Natural killer cell (primary cell): ENCODE data around the gene STOML1. TPM values are rescaled to one million over a fixed set of nuclear protein-coding genes. Genes with fewer than 3 reads are reported as not detected.

Experiments
- ATAC-seq, 3 donors: fragments of 150-1000 bp in 2 of 3; fragments of 200-7000 bp in 1 of 3; cut with Tn5 transposase; 1 replicate in 1 of 3; 2 replicates in 2 of 3; pipeline ENCODE4 v1.10.0; 2021; ENCODE audit warnings: mild to moderate bottlenecking in 2 of 3, moderate library complexity in 2 of 3
- DNase-seq, 2 donors: peaks; one replicate each; pipeline versions ENCODE4 v3.0.0 to v3.0.0-alpha.2; 2013 to 2021; ENCODE audit warnings: mixed read lengths in 1 of 2
- H3K27ac ChIP-seq: one replicate; pipeline ENCODE4 v1.5.1; 2013; ENCODE audit warnings: mild to moderate bottlenecking, low read length
- H3K27me3 ChIP-seq: one replicate; pipeline ENCODE4 v1.6.1; 2013; ENCODE audit warnings: low read length; ENCODE audit not compliant: control insufficient read depth, insufficient read depth
- H3K36me3 ChIP-seq: one replicate; pipeline ENCODE4 v1.6.1; 2013; ENCODE audit warnings: low read length; ENCODE audit not compliant: control insufficient read depth, insufficient read depth
- H3K4me1 ChIP-seq: one replicate; pipeline ENCODE4 v1.6.1; 2013; ENCODE audit warnings: low read length; ENCODE audit not compliant: control insufficient read depth, insufficient read depth
- H3K4me3 ChIP-seq: one replicate; pipeline ENCODE4 v1.5.1; 2013; ENCODE audit warnings: low read length
- H3K9me3 ChIP-seq: one replicate; pipeline ENCODE4 v1.6.1; 2013; ENCODE audit warnings: low read length; ENCODE audit not compliant: control insufficient read depth, insufficient read depth
- H3K27ac Mint-ChIP-seq, 2 donors: one replicate each; pipeline ENCODE4 v1.8.0; 2022; ENCODE audit warnings: mild to moderate bottlenecking in 2 of 2, mixed read lengths in 2 of 2, moderate library complexity in 1 of 2
- H3K27me3 Mint-ChIP-seq, 2 donors: one replicate each; pipeline ENCODE4 v1.8.0; 2022; ENCODE audit warnings: low read depth in 2 of 2, mixed read lengths in 2 of 2
- H3K36me3 Mint-ChIP-seq: one replicate; pipeline ENCODE4 v1.8.0; 2022; ENCODE audit warnings: mixed read lengths
- H3K4me1 Mint-ChIP-seq, 2 donors: one replicate each; pipeline ENCODE4 v1.8.0; 2022; ENCODE audit warnings: mixed read lengths in 2 of 2
- H3K4me3 Mint-ChIP-seq: one replicate; pipeline ENCODE4 v1.8.0; 2022; ENCODE audit warnings: mild to moderate bottlenecking, moderate library complexity, mixed read lengths
- H3K9me3 Mint-ChIP-seq, 2 donors: one replicate each; pipeline ENCODE4 v1.8.0; 2022; ENCODE audit warnings: mixed read lengths in 2 of 2
- WGBS: methylation state at CpG from one replicate; pipeline ENCODE4 v1.1.7; 2013; ENCODE audit warnings: missing lambda C conversion rate; ENCODE audit not compliant: insufficient coverage; 5-methylcytosine and 5-hydroxymethylcytosine counted together
- intact Hi-C: fragments of 100-400 bp; cut with micrococcal nuclease; formaldehyde crosslinking; loops from one replicate; pipeline ENCODE4 v1.14.2; 2022
- total RNA-seq, 4 donors: library from RNA; stranded (reverse); fragments of 120-200 nt in 1 of 4; gene quantifications; one replicate each; pipeline versions ENCODE4 v1.2.3 to v1.2.4, GENCODE V29; 2013 to 2022
- TF ChIP-seq, protein P1 (sequence below): fragments of 200-600 bp; IDR thresholded peaks from one replicate; pipeline ENCODE4 v1.8.0; 2022; ENCODE audit warnings: antibody characterized with exemption

The STOML1 gene
- total RNA-seq, 3 donors from 2014 or later (not counting 1 experiment from before 2014, with no cell fraction given) = 5.6 to 8.2 (median 7.0) TPM

DNA sequence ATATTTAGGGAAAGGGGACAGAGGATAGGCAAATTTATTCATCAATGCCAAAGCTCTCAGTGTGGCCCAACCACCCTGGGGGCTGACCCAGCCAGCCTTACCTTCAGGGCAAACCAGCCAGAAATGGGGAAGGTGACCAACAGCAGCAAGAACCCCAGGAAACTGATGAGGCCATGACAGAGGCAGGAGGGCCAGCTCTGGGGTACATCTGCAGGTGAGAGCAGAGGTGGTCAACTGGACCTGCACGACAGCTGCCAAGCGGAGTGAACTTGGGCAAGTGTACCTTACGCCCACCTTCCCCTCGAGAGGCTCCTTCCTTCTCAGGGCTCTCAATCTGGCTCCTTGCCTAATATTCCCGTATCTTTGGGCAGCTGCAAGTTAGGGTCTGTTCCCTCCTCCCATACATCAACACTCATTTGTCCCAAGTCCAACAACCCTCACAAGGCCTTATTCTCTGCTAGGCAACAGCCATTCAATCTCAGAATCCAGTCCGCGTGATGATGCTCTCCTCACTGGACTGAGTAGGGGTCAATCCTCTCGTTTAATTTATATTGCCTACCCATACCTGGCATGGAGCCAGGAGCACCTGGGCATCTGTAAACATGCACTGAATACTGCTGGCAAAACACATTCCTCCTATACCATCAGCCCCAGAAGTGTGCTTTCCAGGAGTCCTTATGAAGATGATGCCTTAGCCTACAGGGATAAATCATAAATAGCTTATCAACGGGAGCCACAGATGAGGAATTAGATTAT lies 1.7 kb downstream of the STOML1 start:
- Histone ChIP-seq H3K27ac (no peak overlapping the region), H3K27me3 (no peaks in the 10 kb centered on the region), H3K9me3 (no peaks in the 10 kb centered on the region), H3K36me3 (peaks cover 2% of the 10 kb centered on the region), H3K4me1 (peaks cover 34% of the 10 kb centered on the region), H3K4me3 (no peak overlapping the region)
- intact Hi-C loops = no loop called here
- Mint-ChIP-seq H3K36me3 (no peaks in the 10 kb centered on the region), H3K4me3 (peak overlapping the region; percentile 89), H3K4me1 (peaks cover 22 to 46% of the 10 kb centered on the region in 2 donors), H3K27ac (no peak overlapping the region), H3K9me3 (no peaks in the 10 kb centered on the region), H3K27me3 (no peaks in the 10 kb centered on the region)
- TF ChIP-seq, protein P1, sequence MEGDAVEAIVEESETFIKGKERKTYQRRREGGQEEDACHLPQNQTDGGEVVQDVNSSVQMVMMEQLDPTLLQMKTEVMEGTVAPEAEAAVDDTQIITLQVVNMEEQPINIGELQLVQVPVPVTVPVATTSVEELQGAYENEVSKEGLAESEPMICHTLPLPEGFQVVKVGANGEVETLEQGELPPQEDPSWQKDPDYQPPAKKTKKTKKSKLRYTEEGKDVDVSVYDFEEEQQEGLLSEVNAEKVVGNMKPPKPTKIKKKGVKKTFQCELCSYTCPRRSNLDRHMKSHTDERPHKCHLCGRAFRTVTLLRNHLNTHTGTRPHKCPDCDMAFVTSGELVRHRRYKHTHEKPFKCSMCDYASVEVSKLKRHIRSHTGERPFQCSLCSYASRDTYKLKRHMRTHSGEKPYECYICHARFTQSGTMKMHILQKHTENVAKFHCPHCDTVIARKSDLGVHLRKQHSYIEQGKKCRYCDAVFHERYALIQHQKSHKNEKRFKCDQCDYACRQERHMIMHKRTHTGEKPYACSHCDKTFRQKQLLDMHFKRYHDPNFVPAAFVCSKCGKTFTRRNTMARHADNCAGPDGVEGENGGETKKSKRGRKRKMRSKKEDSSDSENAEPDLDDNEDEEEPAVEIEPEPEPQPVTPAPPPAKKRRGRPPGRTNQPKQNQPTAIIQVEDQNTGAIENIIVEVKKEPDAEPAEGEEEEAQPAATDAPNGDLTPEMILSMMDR = no peak
- 98% methylated on average over 8 of the region's 9 CpGs for WGBS
- no peak for ATAC-seq
- no peak for DNase-seq

DNA sequence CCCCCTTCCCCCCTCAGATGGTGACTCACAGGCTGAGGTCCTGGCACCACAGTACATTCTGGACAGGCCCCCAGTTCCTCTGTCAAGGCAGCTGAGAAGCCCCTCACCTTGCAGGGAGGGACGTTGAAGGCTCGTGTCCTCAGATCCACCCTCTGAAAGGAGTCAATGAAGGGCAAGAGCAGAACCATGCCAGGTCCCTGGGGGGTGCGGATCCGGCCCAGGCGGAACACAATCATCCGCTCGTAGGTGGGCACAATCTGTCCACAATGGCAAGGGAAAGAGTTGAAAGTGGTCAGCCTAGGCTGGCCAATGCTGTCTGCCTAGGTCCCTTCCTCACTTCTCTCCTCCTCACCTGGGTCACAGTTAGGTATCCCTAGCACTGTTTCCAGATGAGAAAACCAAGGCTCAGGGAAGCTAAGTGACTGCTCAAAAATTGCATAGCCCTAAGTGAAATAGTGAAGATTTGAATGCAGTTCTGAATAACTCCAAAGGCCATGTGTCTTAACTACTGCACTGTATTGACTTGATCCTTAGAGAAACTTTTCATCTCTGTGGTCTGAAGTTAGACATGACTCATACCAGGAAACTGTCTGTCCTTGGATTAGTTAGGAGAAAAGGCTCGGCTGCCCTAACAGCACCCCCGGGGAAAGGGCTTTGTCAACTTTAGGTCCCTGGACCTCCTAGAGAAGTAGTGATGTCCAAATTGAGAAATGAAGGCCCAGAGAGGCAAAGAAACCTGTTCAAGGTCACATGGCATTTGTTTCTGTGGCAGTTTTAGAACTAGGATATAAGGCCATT lies 2.9 kb downstream of the STOML1 start:
- TF ChIP-seq, protein P1 = no peak
- no peak for ATAC-seq
- no peak overlapping the region for H3K4me3 ChIP-seq
- H3K27ac ChIP-seq = no peak overlapping the region
- no peaks in the 10 kb centered on the region for H3K27me3 ChIP-seq
- intact Hi-C loops = no loop called here
- Mint-ChIP-seq H3K9me3 (no peaks in the 10 kb centered on the region), H3K4me3 (no peak overlapping the region), H3K27ac (no peak overlapping the region), H3K36me3 (no peaks in the 10 kb centered on the region), H3K4me1 (peaks cover 12 to 33% of the 10 kb centered on the region in 2 donors), H3K27me3 (no peaks in the 10 kb centered on the region)
- WGBS = 94% methylated on average over 9 of the region's 9 CpGs
- H3K9me3 ChIP-seq = no peaks in the 10 kb centered on the region
- peaks cover 2% of the 10 kb centered on the region for H3K36me3 ChIP-seq
- DNase-seq = no peak
- peaks cover 39% of the 10 kb centered on the region for H3K4me1 ChIP-seq

DNA sequence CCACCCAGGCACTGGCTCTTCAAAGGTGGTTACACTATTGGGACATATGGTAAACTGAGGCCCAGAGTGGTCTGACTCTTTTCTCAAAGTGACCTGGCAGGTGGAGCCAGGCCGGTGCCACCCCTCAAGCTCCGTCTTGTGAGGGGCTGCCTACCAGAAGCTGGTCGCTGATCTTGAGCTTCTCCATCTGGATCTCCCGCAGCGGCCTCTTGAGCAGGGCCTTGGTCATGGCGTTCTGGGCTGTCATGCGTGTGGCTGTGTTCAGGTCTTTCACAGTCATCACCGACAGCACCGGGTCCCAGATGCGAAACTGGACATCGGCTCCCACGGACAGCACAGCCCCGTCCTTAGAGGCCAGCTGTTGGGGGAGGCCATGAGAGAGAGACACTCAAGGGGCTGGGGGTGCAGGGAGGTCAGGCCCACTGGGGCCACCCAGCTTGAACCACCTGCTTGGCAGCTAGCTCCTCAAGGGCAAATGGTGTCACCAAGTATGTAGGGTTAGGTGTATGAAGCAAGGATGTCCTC lies 3.6 kb downstream of the STOML1 start:
- Histone ChIP-seq H3K4me1 (peaks cover 33% of the 10 kb centered on the region), H3K27ac (no peak overlapping the region), H3K27me3 (no peaks in the 10 kb centered on the region), H3K36me3 (peaks cover 2% of the 10 kb centered on the region), H3K9me3 (no peaks in the 10 kb centered on the region), H3K4me3 (no peak overlapping the region)
- TF ChIP-seq, protein P1 = no peak
- no peak overlapping the region for H3K27ac Mint-ChIP-seq
- 97% methylated on average over 13 of the region's 13 CpGs for WGBS
- ATAC-seq (no peak), DNase-seq (no peak)
- H3K9me3 Mint-ChIP-seq = no peaks in the 10 kb centered on the region
- no peaks in the 10 kb centered on the region for H3K36me3 Mint-ChIP-seq
- intact Hi-C loops = no loop called here
- no peaks in the 10 kb centered on the region for H3K27me3 Mint-ChIP-seq
- no peak overlapping the region for H3K4me3 Mint-ChIP-seq
- H3K4me1 Mint-ChIP-seq = peaks cover 7 to 27% of the 10 kb centered on the region in 2 donors
